OCI-LY3 (cell line): ENCODE results near the gene CSRNP3.

Source experiments
- H2AFZ ChIP-seq: fragments of 200-600, 300-600 bp; shearing (Covaris generic); 2 replicates; pipeline ENCODE4 v1.6.0; 2014; ENCODE audit warnings: antibody characterized with exemption, low read depth, low read length
- H3K27ac ChIP-seq: fragments of 200-600, 300-600 bp; sonication (generic); 2 replicates; pipeline ENCODE4 v1.5.1; 2014; ENCODE audit warnings: mild to moderate bottlenecking, low read length, moderate library complexity, mixed read lengths
- H3K27me3 ChIP-seq: fragments of 200-600, 300-600 bp; sonication (generic); 2 replicates; pipeline ENCODE4 v1.6.1; 2014; ENCODE audit warnings: low read depth, low read length, mixed read lengths
- H3K36me3 ChIP-seq: fragments of 200-600, 300-600 bp; sonication (generic); replicated peaks from 2 replicates; pipeline ENCODE3; 2014; ENCODE audit warnings: low read depth, low read length, mixed read lengths
- H3K4me1 ChIP-seq: fragments of 300-600, 200-600 bp; sonication (generic); 2 replicates; pipeline ENCODE4 v1.6.1; 2014; ENCODE audit warnings: low read length, mixed read lengths
- H3K4me2 ChIP-seq: fragments of 200-600, 300-600 bp; sonication (generic); 2 replicates; pipeline ENCODE4 v1.6.1; 2014; ENCODE audit warnings: low read length, mixed read lengths
- H3K4me3 ChIP-seq: fragments of 300-600, 200-600 bp; sonication (generic); 2 replicates; pipeline ENCODE4 v1.5.1; 2014; ENCODE audit warnings: antibody characterized with exemption, mild to moderate bottlenecking, low read length, moderate library complexity
- H3K79me2 ChIP-seq: fragments of 300-600, 200-600 bp; shearing (Covaris generic); 2 replicates; pipeline ENCODE4 v1.6.1; 2014; ENCODE audit warnings: mild to moderate bottlenecking, low read length, mixed read lengths
- H3K9ac ChIP-seq: fragments of 300-600, 200-600 bp; shearing (Covaris generic); 2 replicates; pipeline ENCODE4 v1.6.0; 2014; ENCODE audit warnings: mild to moderate bottlenecking, low read length, moderate library complexity
- H3K9me3 ChIP-seq: fragments of 200-600, 300-600 bp; shearing (Covaris generic); 2 replicates; pipeline ENCODE4 v1.6.1; 2014; ENCODE audit warnings: low read length, mixed read lengths; ENCODE audit not compliant: insufficient read depth
- H4K20me1 ChIP-seq: fragments of 200-600, 300-600 bp; sonication (generic); 2 replicates; pipeline ENCODE4 v1.6.1; 2016; ENCODE audit warnings: low read length, mixed read lengths; ENCODE audit not compliant: insufficient read depth
- EZH2phosphoT487 ChIP-seq: fragments of 200-600 bp; shearing (Covaris generic); IDR thresholded peaks from 2 replicates; pipeline ENCODE4 v1.6.1; 2018; ENCODE audit warnings: antibody characterized with exemption, mixed run types, low read depth
- TF ChIP-seq, protein P1 (sequence below): fragments of 200-600, 300-600 bp; sonication (generic); IDR thresholded peaks from 2 replicates; pipeline ENCODE4 v1.5.1; 2014; ENCODE audit warnings: antibody characterized with exemption, low read length, low read depth

CSRNP3 gene

GRCh38 chr2:165522719-165523118, 53.2 kb downstream of the CSRNP3 start:
- H3K4me1 ChIP-seq: no peaks in the 10 kb centered on the region
- H3K9me3 ChIP-seq: no peaks in the 10 kb centered on the region
- H3K4me3 ChIP-seq: no peak overlapping the region
- no peak for TF ChIP-seq EZH2phosphoT487
- TF ChIP-seq, protein P1, sequence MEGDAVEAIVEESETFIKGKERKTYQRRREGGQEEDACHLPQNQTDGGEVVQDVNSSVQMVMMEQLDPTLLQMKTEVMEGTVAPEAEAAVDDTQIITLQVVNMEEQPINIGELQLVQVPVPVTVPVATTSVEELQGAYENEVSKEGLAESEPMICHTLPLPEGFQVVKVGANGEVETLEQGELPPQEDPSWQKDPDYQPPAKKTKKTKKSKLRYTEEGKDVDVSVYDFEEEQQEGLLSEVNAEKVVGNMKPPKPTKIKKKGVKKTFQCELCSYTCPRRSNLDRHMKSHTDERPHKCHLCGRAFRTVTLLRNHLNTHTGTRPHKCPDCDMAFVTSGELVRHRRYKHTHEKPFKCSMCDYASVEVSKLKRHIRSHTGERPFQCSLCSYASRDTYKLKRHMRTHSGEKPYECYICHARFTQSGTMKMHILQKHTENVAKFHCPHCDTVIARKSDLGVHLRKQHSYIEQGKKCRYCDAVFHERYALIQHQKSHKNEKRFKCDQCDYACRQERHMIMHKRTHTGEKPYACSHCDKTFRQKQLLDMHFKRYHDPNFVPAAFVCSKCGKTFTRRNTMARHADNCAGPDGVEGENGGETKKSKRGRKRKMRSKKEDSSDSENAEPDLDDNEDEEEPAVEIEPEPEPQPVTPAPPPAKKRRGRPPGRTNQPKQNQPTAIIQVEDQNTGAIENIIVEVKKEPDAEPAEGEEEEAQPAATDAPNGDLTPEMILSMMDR: no peak
- H3K4me2 ChIP-seq: no peak overlapping the region
- H4K20me1 ChIP-seq: no peaks in the 10 kb centered on the region
- no peak overlapping the region for H2AFZ ChIP-seq
- H3K36me3 ChIP-seq: no peaks in the 10 kb centered on the region
- no peak overlapping the region for H3K27ac ChIP-seq
- no peaks in the 10 kb centered on the region for H3K27me3 ChIP-seq
- H3K9ac ChIP-seq: no peak overlapping the region
- H3K79me2 ChIP-seq: no peaks in the 10 kb centered on the region

- Histone ChIP-seq H3K79me2 (no peaks in the 10 kb centered on the region), H3K4me3 (no peak overlapping the region), H3K9me3 (no peaks in the 10 kb centered on the region), H3K27ac (no peak overlapping the region), H3K36me3 (no peaks in the 10 kb centered on the region), H3K4me2 (no peak overlapping the region), H3K4me1 (no peaks in the 10 kb centered on the region), H2AFZ (no peak overlapping the region), H3K9ac (no peak overlapping the region), H4K20me1 (no peaks in the 10 kb centered on the region), H3K27me3 (no peaks in the 10 kb centered on the region)
- TF ChIP-seq, protein P1: no peak
- TF ChIP-seq EZH2phosphoT487: no peak
These were observed 55.2 kb downstream of the CSRNP3 start for GRCh38 chr2:165524720-165525119.

- no peak overlapping the region for H3K4me2 ChIP-seq
- no peaks in the 10 kb centered on the region for H4K20me1 ChIP-seq
- H3K79me2 ChIP-seq: no peaks in the 10 kb centered on the region
- TF ChIP-seq, protein P1: no peak
- TF ChIP-seq EZH2phosphoT487: no peak
- no peak overlapping the region for H3K27ac ChIP-seq
- H3K27me3 ChIP-seq: no peaks in the 10 kb centered on the region
- no peak overlapping the region for H2AFZ ChIP-seq
- no peak overlapping the region for H3K4me3 ChIP-seq
- no peaks in the 10 kb centered on the region for H3K4me1 ChIP-seq
- no peaks in the 10 kb centered on the region for H3K9me3 ChIP-seq
- no peaks in the 10 kb centered on the region for H3K36me3 ChIP-seq
- H3K9ac ChIP-seq: no peak overlapping the region
These were observed 59.2 kb downstream of the CSRNP3 start for GRCh38 chr2:165528691-165529090.

- Histone ChIP-seq H3K27me3 (no peaks in the 10 kb centered on the region), H3K4me2 (no peak overlapping the region)
- TF ChIP-seq EZH2phosphoT487: no peak
- TF ChIP-seq, protein P1: no peak
These were observed 59.6 kb downstream of the CSRNP3 start for GRCh38 chr2:165529130-165529529.

More at GRCh38 chr2:165529130-165529529, 59.6 kb downstream of the CSRNP3 start:
- H3K4me3 ChIP-seq: no peak overlapping the region
- no peaks in the 10 kb centered on the region for H3K9me3 ChIP-seq
- H3K79me2 ChIP-seq: no peaks in the 10 kb centered on the region
- H3K9ac ChIP-seq: no peak overlapping the region
- H3K36me3 ChIP-seq: no peaks in the 10 kb centered on the region
- H2AFZ ChIP-seq: no peak overlapping the region
- no peak overlapping the region for H3K27ac ChIP-seq
- no peaks in the 10 kb centered on the region for H3K4me1 ChIP-seq
- H4K20me1 ChIP-seq: no peaks in the 10 kb centered on the region
